Measurements from ENCODE around the gene TSPAN7.

Gene TSPAN7

GRCh38 chrX:38561126-38561868 lies at the start of gene TSPAN7:
Gene TSPAN7, plus strand, starts transcription at chrX:38561542. Its CDS starts 5 bp downstream, at chrX:38561547.
- DNase-seq = peak; percentile 68

- no peak for DNase-seq
Measured at GRCh38 chrX:38513112-38513742, 48.1 kb upstream of the TSPAN7 start.

GRCh38 chrX:38514016-38514854 lies 47.1 kb upstream of the TSPAN7 start:
- no peak for DNase-seq

- no peak for DNase-seq
Measured at GRCh38 chrX:38515291-38515690, 46.1 kb upstream of the TSPAN7 start.

- DNase-seq = no peak
Measured at GRCh38 chrX:38516196-38516774, 45.1 kb upstream of the TSPAN7 start.

GRCh38 chrX:38519651-38520050 lies 41.7 kb upstream of the TSPAN7 start:
- DNase-seq = no peak

- DNase-seq = no peak
Measured at GRCh38 chrX:38538134-38538533, 23.2 kb upstream of the TSPAN7 start.

- DNase-seq = no peak
Measured at GRCh38 chrX:38539748-38540147, 21.6 kb upstream of the TSPAN7 start.

- DNase-seq = no peak
Measured at GRCh38 chrX:38548508-38548907, 12.8 kb upstream of the TSPAN7 start.

GRCh38 chrX:38552721-38553120 lies 8.6 kb upstream of the TSPAN7 start:
- no peak for DNase-seq

GRCh38 chrX:38558686-38559085 lies 2.7 kb upstream of the TSPAN7 start:
- no peak for DNase-seq

- DNase-seq = no peak
Measured at GRCh38 chrX:38560776-38561125, 591 bp upstream of the TSPAN7 start.

- peak; percentile 1 for DNase-seq
Measured at GRCh38 chrX:38561951-38562719, 793 bp downstream of the TSPAN7 start.

GRCh38 chrX:38563030-38563429 lies 1.7 kb downstream of the TSPAN7 start:
- no peak for DNase-seq

GRCh38 chrX:38570396-38570795 lies 9.1 kb downstream of the TSPAN7 start:
- no peak for DNase-seq

- no peak for DNase-seq
Measured at GRCh38 chrX:38571058-38571457, 9.7 kb downstream of the TSPAN7 start.

GRCh38 chrX:38574858-38575257 lies 13.5 kb downstream of the TSPAN7 start:
- DNase-seq = no peak

- no peak for DNase-seq
Measured at GRCh38 chrX:38575888-38576287, 14.5 kb downstream of the TSPAN7 start.

GRCh38 chrX:38577738-38578137 lies 16.4 kb downstream of the TSPAN7 start:
- DNase-seq = no peak

- no peak for DNase-seq
Measured at GRCh38 chrX:38578167-38578566, 16.8 kb downstream of the TSPAN7 start.

GRCh38 chrX:38583181-38583580 lies 21.8 kb downstream of the TSPAN7 start:
- no peak for DNase-seq

- no peak for DNase-seq
Measured at GRCh38 chrX:38594434-38594833, 33.1 kb downstream of the TSPAN7 start.

- no peak for DNase-seq
Measured at GRCh38 chrX:38595801-38596200, 34.5 kb downstream of the TSPAN7 start.

All from NCI-H146 (cell line).